Mesenchymal stem cell (in vitro differentiated cells and primary cell): ENCODE results near the gene COL16A1.

ENCODE experiments used
- DNase-seq: peaks from one replicate; pipeline ENCODE4 v3.0.0-alpha.2; 2013
- H2AFZ ChIP-seq: one replicate; pipeline ENCODE4 v1.6.1; 2013; ENCODE audit warnings: low read depth, mild to moderate bottlenecking, control low read depth, inconsistent platforms, low read length, moderate library complexity
- H2AK5ac ChIP-seq: 2 replicates; pipeline ENCODE4 v1.6.1; 2013; ENCODE audit warnings: low read length, moderate library complexity, mild to moderate bottlenecking, inconsistent platforms; ENCODE audit not compliant: severe bottlenecking
- H2BK120ac ChIP-seq: one replicate; pipeline ENCODE4 v1.6.1; 2013; ENCODE audit warnings: low read depth, mild to moderate bottlenecking, inconsistent platforms, low read length, moderate library complexity
- H2BK12ac ChIP-seq, 2 experiments: one replicate each; pipeline ENCODE4 v1.6.1; 2013; ENCODE audit warnings: inconsistent platforms in 2 of 2, low read length in 2 of 2, mild to moderate bottlenecking in 2 of 2, moderate library complexity in 2 of 2, control low read depth in 1 of 2
- H2BK15ac ChIP-seq: one replicate; pipeline ENCODE4 v1.6.1; 2013; ENCODE audit warnings: mild to moderate bottlenecking, low read depth, inconsistent platforms; ENCODE audit not compliant: poor library complexity, severe bottlenecking
- H2BK5ac ChIP-seq: 2 replicates; pipeline ENCODE4 v1.6.1; 2013; ENCODE audit warnings: low read depth, mild to moderate bottlenecking, low read length, control low read depth, inconsistent platforms; ENCODE audit not compliant: poor library complexity, severe bottlenecking
- H3K14ac ChIP-seq, 2 experiments: one replicate each; pipeline ENCODE4 v1.6.1; 2013; ENCODE audit warnings: inconsistent platforms in 2 of 2, low read length in 2 of 2, control low read depth in 1 of 2, mild to moderate bottlenecking in 1 of 2, moderate library complexity in 1 of 2
- H3K18ac ChIP-seq, 2 experiments: one replicate each; pipeline ENCODE4 v1.6.1; 2013; ENCODE audit warnings: inconsistent platforms in 2 of 2, low read length in 2 of 2, control low read depth in 1 of 2, low read depth in 1 of 2, mild to moderate bottlenecking in 1 of 2
- H3K23ac ChIP-seq, 2 experiments: one replicate each; pipeline ENCODE4 v1.6.1; 2013; ENCODE audit warnings: inconsistent platforms in 2 of 2, low read length in 2 of 2, mild to moderate bottlenecking in 2 of 2, moderate library complexity in 2 of 2, control low read depth in 1 of 2
- H3K27ac ChIP-seq: 2 replicates; pipeline ENCODE4 v1.5.1; 2013; ENCODE audit warnings: mild to moderate bottlenecking, moderate library complexity, low read length, control low read depth, inconsistent platforms; ENCODE audit not compliant: poor library complexity, severe bottlenecking
- H3K27me3 ChIP-seq, 2 experiments: 2 replicates each; pipeline versions ENCODE4 v1.6.1 to v1.7.0; 2013; ENCODE audit warnings: low read length in 2 of 2, mild to moderate bottlenecking in 2 of 2, moderate library complexity in 2 of 2, control low read depth in 1 of 2, inconsistent platforms in 1 of 2; ENCODE audit not compliant: control insufficient read depth in 1 of 2, insufficient read depth in 1 of 2
- H3K36me3 ChIP-seq, 2 experiments: 2 replicates each; pipeline versions ENCODE4 v1.6.1 to v1.7.0; 2013; ENCODE audit warnings: low read length in 2 of 2, control low read depth in 1 of 2, inconsistent platforms in 1 of 2, low read depth in 1 of 2, mild to moderate bottlenecking in 1 of 2; ENCODE audit not compliant: insufficient read depth in 2 of 2, control insufficient read depth in 1 of 2
- H3K4ac ChIP-seq, 2 experiments: one replicate each; pipeline ENCODE4 v1.6.1; 2013; ENCODE audit warnings: inconsistent platforms in 2 of 2, low read length in 2 of 2, mild to moderate bottlenecking in 2 of 2, moderate library complexity in 2 of 2, control low read depth in 1 of 2, low read depth in 1 of 2
- H3K4me1 ChIP-seq: 2 replicates; pipeline ENCODE4 v1.6.1; 2013; ENCODE audit warnings: low read depth, low read length, control low read depth; ENCODE audit not compliant: control insufficient read depth, insufficient read depth
- H3K4me2 ChIP-seq: 2 replicates; pipeline ENCODE4 v1.6.1; 2013; ENCODE audit warnings: low read length, mild to moderate bottlenecking, inconsistent platforms; ENCODE audit not compliant: poor library complexity, severe bottlenecking
- H3K4me3 ChIP-seq, 2 experiments: 2 replicates each; pipeline versions ENCODE4 v1.5.1 to v1.7.0; 2013; ENCODE audit warnings: low read length in 2 of 2, mild to moderate bottlenecking in 2 of 2, control low read depth in 1 of 2, low read depth in 1 of 2; ENCODE audit not compliant: insufficient read depth in 1 of 2
- H3K79me1 ChIP-seq: replicated peaks from 2 replicates; pipeline ENCODE4 v1.6.1; 2013; ENCODE audit warnings: mild to moderate bottlenecking, control low read depth, low read length, inconsistent platforms; ENCODE audit not compliant: poor library complexity, severe bottlenecking
- H3K9ac ChIP-seq: 2 replicates; pipeline ENCODE4 v1.7.0; 2013; ENCODE audit warnings: mild to moderate bottlenecking, low read length, moderate library complexity
- H3K9me3 ChIP-seq: 2 replicates; pipeline ENCODE4 v1.7.0; 2013; ENCODE audit warnings: mild to moderate bottlenecking, low read length; ENCODE audit not compliant: control insufficient read depth
- H4K8ac ChIP-seq: one replicate; pipeline ENCODE4 v1.6.1; 2013; ENCODE audit warnings: inconsistent platforms, mild to moderate bottlenecking, low read length, moderate library complexity
- H4K91ac ChIP-seq: one replicate; pipeline ENCODE4 v1.6.1; 2013; ENCODE audit warnings: mild to moderate bottlenecking, low read length, inconsistent platforms
- WGBS: methylation state at CpG from one replicate; pipeline ENCODE4 v1.1.7; 2013; ENCODE audit warnings: mixed read lengths; 5-methylcytosine and 5-hydroxymethylcytosine counted together

COL16A1 gene

DNA sequence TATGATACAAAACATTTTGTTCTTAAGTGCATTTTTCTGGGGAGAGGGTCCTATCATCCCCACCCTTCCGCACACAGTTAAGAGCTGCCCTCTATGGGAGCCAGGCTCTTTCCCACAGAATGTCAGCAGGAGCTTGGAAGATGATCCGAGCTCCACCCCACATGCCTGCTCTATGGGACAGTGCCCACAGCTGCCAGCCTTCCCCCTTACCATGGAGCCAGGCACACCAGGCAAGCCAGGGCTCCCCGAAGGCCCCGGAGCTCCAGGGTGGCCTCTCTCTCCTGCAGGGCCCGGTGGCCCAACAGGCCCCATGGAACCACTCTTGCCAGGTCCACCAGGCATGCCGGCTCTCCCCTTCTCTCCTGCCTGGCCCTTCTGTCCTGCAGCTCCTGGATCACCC is 48.7 kb downstream of the COL16A1 start:
- H3K9me3 ChIP-seq = no peaks in the 10 kb centered on the region
- H2BK12ac ChIP-seq = no peak overlapping the region
- H2BK5ac ChIP-seq = no peak overlapping the region
- no peak overlapping the region for H3K14ac ChIP-seq
- H2AK5ac ChIP-seq = no peak overlapping the region
- H3K4ac ChIP-seq = no peak overlapping the region
- H2BK120ac ChIP-seq = no peak overlapping the region
- no peak overlapping the region for H2AFZ ChIP-seq
- no peak overlapping the region for H3K23ac ChIP-seq
- H4K8ac ChIP-seq = no peak overlapping the region
- no peak overlapping the region for H3K18ac ChIP-seq
- 95% methylated on average over 6 of the region's 6 CpGs for WGBS
- H3K4me3 ChIP-seq = no peak overlapping the region
- H3K27ac ChIP-seq = no peak overlapping the region
- H2BK15ac ChIP-seq = no peak overlapping the region
- no peak overlapping the region for H3K4me2 ChIP-seq
- no peaks in the 10 kb centered on the region for H3K27me3 ChIP-seq
- H3K9ac ChIP-seq = no peak overlapping the region
- H3K4me1 ChIP-seq = peaks cover 9% of the 10 kb centered on the region
- no peaks in the 10 kb centered on the region for H3K79me1 ChIP-seq
- H3K36me3 ChIP-seq = peaks cover 41 to 83% of the 10 kb centered on the region in 2 experiments
- no peak overlapping the region for H4K91ac ChIP-seq
- DNase-seq = no peak

DNA sequence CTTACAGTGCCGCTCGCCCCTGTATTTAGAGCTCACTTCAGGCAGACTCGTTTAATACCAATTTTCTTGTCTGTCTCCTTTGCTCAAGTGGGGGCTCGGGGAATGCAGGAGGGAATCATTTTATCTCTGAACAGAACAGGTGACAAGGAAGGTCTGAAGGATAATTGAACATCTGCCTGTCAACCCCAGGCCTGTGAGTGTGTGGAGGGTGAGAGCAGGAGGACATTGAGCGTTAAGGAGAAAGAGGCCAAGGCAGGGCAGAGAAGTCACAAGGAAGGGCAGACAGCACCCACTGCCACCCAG is 49.4 kb downstream of the COL16A1 start:
- Histone ChIP-seq H2AFZ (no peak overlapping the region), H3K79me1 (no peaks in the 10 kb centered on the region), H3K36me3 (peaks cover 41 to 79% of the 10 kb centered on the region in 2 experiments), H3K18ac (no peak overlapping the region), H3K14ac (no peak overlapping the region), H3K4ac (no peak overlapping the region), H3K4me3 (no peak overlapping the region), H3K27ac (no peak overlapping the region), H2BK15ac (no peak overlapping the region), H2BK120ac (no peak overlapping the region), H3K4me1 (peaks cover 9% of the 10 kb centered on the region), H2AK5ac (no peak overlapping the region), H3K9me3 (no peaks in the 10 kb centered on the region), H3K9ac (no peak overlapping the region), H2BK5ac (no peak overlapping the region), H2BK12ac (no peak overlapping the region), H4K8ac (no peak overlapping the region), H3K23ac (no peak overlapping the region), H3K27me3 (no peaks in the 10 kb centered on the region), H3K4me2 (no peak overlapping the region), H4K91ac (no peak overlapping the region)
- WGBS = 89% methylated on average over 5 of the region's 5 CpGs
- DNase-seq = no peak

DNA sequence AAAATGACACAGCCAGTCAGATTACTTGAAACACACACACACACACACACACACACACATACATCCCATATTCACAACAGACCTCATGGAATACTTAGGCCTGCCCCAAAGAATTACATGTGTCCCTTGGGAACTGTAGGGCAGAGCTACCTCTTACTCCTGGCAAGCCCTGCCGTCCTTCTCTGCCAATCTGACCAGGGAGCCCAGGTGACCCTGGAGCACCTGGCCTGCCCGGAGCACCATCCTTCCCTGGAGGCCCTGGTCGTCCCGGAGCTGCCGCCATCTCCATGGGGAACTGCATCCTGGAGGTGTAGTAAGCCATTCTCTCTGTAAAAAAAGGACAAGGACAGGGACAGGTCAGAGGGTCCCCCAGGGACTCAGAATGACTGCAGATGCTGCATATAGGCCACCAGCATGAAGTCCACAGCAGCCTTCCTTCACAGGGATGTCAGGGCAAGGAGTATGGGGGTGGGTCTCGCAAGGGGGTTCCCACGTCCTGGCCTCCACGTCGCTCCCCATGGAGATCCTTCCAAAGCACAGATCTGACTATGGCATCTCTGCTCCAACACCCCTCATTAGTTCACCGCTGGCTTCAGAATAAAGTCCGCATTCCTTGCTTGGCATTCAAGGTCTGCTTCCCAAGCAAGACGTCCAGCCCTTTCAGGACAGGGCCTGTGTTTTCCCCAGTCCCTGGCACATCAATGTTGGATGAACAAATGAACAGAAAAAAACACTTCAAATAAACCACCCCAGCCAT is 49.9 kb downstream of the COL16A1 start:
- no peak overlapping the region for H2AFZ ChIP-seq
- H3K27me3 ChIP-seq = no peaks in the 10 kb centered on the region

GRCh38 chr1:31652891-31653499 is 50.8 kb downstream of the COL16A1 start:
- H2BK15ac ChIP-seq = no peak overlapping the region
- H3K79me1 ChIP-seq = no peaks in the 10 kb centered on the region
- H2BK12ac ChIP-seq = no peak overlapping the region
- H2BK120ac ChIP-seq = no peak overlapping the region
- no peaks in the 10 kb centered on the region for H3K27me3 ChIP-seq
- no peak overlapping the region for H2BK5ac ChIP-seq
- WGBS = 88% methylated on average over 4 of the region's 4 CpGs
- peaks cover 34 to 70% of the 10 kb centered on the region in 2 experiments for H3K36me3 ChIP-seq
- no peak overlapping the region for H3K18ac ChIP-seq
- H4K91ac ChIP-seq = no peak overlapping the region
- no peaks in the 10 kb centered on the region for H3K9me3 ChIP-seq
- no peak overlapping the region for H3K4me2 ChIP-seq
- no peak overlapping the region for H3K4ac ChIP-seq
- H3K4me1 ChIP-seq = no peaks in the 10 kb centered on the region
- H3K4me3 ChIP-seq = no peak overlapping the region
- H3K14ac ChIP-seq = no peak overlapping the region
- no peak overlapping the region for H2AK5ac ChIP-seq
- DNase-seq = no peak
- H2AFZ ChIP-seq = no peak overlapping the region
- H3K23ac ChIP-seq = no peak overlapping the region
- no peak overlapping the region for H3K27ac ChIP-seq
- H4K8ac ChIP-seq = no peak overlapping the region
- no peak overlapping the region for H3K9ac ChIP-seq

More for the DNA sequence above, 49.9 kb downstream of the COL16A1 start:
- Histone ChIP-seq H3K23ac (no peak overlapping the region), H3K9me3 (no peaks in the 10 kb centered on the region), H3K14ac (no peak overlapping the region), H2AK5ac (no peak overlapping the region), H4K8ac (no peak overlapping the region), H3K18ac (no peak overlapping the region), H3K4me1 (peaks cover 5% of the 10 kb centered on the region), H3K36me3 (peaks cover 41 to 77% of the 10 kb centered on the region in 2 experiments), H3K4ac (no peak overlapping the region), H2BK5ac (no peak overlapping the region), H3K79me1 (no peaks in the 10 kb centered on the region), H3K4me3 (no peak overlapping the region), H2BK120ac (no peak overlapping the region), H4K91ac (no peak overlapping the region), H3K4me2 (no peak overlapping the region), H3K9ac (no peak overlapping the region), H2BK15ac (no peak overlapping the region), H2BK12ac (no peak overlapping the region), H3K27ac (no peak overlapping the region)
- WGBS = 91% methylated on average over 12 of the region's 12 CpGs
- DNase-seq = no peak
